GM18909 (cell line): ENCODE measurements around the gene RASGRP4.

Experiments
- ATAC-seq: cut with Tn5 transposase; IDR thresholded peaks from one replicate; pipeline ENCODE4 v1.9.1; 2021; ENCODE audit warnings: mild to moderate bottlenecking; ENCODE audit not compliant: unreplicated experiment, poor library complexity

The RASGRP4 gene

DNA sequence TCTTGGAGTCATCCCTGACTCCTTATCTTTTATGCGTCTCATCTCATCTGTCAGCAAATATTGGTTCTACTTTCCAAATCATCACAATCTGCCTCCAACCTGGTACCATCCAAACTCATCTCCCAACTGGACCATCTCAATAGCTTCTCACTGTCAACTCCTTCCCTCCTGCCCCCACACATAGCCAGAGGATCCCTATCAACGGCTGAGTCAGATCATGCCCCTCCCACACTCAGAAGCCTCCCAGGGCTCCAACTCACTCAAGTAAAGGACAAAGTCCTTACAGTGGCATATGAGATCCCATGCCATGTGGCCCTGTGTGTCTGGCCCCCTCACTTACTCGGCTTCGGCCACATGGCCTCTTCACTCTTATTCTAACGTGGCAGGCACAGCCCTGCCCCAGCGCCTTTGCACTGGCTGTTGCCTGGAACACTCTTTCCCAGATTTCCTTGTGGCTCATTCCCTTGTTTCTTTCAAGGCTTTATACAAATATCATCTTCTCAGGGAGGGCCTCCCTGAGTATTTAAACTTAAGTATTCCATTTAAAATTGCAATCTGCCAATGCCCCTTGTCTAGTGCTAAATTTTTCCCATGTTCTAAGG lies 33.2 kb downstream of the RASGRP4 start:
- ATAC-seq = no peak

DNA sequence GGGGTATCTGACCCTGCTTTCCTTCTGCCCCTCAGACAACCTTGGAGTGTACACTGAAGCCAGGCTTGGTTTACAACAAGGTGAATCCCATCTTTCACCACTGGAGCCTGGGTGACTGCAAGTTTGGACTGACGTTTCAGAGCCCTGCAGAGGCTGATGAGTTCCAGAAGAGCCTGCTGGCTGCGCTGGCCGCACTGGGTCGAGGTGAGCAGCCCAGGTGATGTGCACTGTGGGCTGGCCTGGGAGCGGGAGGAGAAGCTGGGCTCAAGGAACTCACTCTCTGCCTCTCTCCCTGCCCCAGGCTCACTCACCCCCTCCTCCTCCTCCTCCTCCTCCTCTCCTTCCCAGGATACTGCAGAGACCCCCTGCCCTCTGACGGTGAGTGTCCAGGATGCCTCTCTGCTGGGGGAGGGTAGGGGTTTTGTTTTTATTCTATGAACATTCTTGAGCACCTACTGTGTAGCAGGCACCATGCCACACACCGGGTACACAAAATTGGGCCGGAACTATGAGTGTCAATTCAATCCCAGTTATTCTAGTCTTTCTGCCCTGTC lies 34.0 kb downstream of the RASGRP4 start:
- no peak for ATAC-seq

DNA sequence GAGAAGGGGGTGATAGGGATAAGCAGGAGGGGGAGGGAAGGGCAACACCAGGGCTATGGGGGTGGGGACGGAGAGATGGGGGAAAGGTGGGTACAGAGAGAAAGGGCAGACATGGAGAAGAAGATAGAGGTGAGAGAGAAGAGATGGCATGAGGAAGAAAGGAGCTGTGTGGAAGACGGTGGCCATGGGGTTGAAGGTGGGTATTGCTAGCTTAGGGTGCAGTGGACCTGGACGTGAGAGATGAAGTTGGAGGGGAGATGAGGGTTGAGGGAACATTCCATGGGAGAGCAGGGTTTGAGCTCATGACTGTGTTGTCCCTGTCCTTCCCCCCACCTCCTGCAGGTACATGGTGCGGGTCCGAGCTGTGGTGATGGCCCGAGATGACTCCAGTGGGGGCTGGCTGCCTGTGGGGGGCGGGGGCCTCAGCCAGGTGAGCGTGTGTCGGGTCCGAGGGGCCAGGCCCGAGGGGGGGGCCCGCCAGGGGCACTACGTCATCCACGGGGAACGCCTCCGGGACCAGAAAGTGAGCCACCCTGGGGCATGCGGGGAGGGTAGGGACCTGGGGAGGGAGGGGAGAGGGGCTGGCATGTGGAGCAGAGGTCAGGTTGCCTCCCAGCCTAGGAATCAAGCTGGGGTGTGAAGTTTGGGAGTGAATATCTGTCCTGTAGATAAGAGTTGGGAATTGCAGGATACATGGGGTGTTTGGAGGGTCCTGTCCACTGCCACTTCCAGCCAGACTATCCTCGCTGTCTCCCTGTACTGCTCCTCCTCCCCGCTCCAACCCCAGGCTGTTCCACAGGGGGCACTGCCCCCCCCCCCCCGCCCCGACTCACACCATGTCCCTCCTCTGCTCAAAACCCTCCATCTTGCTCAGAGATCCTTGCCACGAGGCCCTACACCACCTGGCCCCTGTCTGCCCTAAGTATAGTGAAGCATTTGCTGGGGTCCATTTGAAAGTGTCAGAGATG lies 35.8 kb downstream of the RASGRP4 start:
- no peak for ATAC-seq

DNA sequence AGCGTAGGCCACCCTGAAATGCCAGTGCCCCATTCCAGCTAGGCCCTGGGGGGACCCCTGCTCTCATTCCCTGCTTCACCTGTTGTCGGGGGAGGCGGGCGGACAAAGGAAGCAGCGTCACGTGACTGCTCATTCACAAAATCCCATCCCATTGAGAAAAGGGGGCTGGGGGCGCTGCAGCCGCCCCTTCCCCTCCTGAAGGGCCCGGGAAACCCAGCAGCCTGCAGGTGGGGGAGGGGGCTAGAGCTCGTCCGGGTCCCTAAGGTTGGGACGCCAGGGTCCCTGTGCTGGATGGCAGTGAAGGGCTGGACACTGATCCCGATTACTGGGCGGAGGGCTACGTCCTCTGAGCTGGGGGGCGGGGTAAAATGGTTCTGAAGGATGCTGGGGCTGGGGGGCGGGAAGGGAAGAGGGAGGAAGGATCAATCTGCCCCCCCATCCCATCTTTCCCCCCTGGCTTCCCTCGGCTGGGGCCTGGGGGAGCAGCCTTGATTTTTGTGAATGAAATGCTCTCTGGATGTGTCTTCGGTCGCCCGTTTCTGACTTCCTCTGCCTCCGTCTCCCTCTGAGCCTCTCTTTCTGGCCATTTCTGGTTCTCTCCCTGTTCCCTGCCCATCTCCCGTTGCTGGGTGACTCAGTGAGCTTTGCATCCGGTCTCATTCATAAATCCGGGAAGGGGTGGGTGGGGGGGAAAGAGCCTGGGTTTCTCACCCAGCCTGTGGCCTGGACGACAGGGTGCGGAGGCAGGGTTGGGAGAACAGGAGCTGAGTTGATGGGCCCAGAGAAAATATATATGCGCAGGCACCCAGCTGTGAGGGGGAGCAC lies 36.7 kb downstream of the RASGRP4 start:
- ATAC-seq = no peak

DNA sequence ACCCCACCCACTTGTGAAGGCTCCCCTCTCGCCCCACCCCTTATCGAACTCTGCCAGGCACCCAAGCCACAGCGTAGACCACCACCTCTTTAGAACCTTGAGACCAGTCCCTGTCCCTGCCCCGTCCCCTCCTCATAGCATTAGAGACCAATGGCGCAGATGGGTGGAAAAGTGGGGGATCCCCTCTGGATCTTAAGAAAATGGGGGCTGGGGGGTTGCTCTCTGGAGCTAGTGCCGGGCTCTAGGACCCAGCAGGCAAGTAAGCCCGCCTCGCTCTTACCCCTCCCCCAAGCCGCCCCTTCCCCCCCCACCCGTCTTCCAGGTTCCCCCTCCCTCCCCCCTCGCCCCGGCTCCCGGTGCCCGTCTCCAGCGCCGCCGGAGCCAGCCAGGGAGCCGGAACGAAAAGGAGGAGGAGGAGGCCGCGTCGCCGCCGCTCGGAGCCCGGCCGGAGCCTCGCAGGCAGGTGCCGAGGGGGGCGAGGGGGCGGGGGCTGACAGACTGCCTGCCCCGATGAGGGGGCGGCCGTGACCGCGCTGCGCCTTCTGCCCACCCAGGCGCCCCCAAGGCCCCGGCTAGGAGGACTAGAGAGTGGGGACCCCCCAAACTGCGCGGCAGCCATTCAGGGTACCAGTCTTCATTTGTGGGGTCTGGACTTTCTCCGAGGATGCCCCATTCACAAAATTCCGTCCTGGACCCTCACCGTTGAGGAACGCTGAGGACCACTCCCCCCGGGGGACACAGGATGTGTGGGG lies 37.5 kb downstream of the RASGRP4 start, which contains the start of gene SPRED3:
SPRED3 (plus strand) TSS at position 349 of the 752 bp plus-strand sequence. CDS start 1,606 bp downstream, outside the sequence.
- no peak for ATAC-seq

DNA sequence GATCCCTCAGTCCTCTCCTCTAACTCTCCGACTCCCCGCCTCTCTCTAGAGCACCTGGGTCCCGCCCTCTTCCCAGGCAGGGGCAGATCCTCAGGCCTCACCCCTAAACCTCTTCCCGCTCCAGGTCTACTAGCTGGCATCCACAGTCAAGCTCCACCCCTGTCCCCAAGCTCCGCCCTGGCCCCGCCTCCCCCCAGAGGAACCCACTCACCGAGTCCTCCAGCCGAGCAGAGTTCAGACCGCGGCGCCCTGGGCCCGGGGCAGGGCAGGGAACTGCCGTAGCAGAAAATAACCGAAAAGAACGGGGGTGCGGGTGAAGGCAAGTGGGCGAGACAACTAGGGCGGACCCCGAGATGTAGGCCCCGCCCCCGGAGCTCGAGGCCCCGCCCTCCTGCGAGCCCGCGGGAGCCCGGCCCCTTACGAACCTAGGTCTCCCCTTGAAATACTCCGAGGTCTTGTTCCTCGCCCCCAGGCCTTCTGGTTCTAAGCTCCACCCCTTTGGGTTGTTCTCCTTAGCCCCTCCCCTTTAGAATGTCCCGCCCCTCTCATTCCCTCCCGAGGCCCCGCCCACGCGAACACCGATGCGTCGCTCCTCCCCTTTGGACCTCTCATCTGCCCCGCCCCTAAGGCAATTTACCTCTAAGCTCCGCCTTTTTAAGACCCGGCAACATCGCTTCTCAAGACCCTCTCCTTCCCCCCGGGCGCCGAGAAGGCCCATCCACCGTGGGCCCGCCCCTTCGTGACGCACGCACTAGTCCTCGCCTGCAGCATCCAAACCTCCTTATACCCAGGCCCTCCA lies 38.3 kb downstream of the RASGRP4 start, which contains the start of gene GGN:
GGN (minus strand) TSS at position 485 of the 799 bp plus-strand sequence. CDS start 773 bp downstream, outside the sequence.
- ATAC-seq = peak; percentile 48

DNA sequence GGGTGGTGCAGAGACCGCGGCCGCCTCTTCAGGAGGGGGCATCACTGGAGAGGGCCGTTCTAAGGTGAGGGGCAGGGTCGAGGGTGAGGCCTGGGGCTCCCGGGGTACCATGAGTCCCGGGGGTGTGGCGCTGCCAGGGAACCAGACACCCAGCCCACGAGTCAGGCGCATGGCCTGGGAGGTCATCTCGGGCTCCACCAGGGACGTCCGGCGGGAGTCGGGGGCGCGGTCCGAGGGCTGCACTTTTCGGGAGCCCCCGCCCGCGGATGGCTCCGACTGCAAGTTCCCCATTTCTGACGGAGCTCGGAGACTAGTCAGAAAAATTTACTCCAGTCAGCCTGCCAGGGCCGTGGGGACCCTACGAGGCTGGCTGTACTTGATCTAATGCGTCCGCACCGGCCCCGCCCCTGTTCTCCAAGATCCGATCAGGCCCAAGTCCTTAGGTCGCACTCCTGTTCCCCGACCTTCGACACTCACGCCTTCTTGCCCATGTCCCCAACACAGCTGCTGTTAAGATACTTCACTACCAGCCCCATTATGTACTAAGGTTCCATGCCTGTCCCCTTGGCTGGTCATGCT lies 39.0 kb downstream of the RASGRP4 start:
- ATAC-seq = peak; percentile 11

DNA sequence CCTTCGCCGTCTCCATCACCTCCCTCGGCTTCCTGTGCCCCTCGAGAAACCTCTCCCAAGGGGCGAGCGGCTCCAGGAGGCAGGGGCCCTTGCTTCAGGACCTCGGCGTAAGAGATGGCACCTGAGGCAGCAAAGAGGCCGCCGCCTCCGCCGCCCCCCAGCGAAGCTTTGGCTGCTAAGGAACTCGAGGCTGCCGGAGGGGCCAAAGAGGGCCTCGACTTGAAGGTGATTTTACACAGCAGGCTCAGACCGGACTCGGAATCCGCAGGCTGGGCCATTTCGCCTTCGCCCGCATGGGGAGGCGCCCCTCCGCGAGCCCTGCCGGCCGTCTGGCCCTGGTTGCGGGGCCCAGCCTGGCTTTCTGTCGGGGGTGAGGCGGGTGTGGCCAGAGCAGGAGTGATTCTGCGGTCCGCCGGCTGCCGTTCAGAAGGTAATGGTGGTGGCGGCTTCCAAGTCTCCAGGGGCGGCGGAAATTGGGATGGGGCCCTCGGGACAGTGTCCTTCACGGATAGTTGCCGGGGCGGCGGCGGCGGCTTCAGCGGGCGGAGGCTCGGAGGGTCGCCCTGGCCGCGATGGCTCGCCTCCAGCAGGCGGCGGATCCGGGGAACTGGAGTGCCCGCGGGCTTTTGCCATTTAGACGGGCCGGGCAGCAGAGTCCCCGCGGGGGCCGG lies 39.6 kb downstream of the RASGRP4 start:
- no peak for ATAC-seq

DNA sequence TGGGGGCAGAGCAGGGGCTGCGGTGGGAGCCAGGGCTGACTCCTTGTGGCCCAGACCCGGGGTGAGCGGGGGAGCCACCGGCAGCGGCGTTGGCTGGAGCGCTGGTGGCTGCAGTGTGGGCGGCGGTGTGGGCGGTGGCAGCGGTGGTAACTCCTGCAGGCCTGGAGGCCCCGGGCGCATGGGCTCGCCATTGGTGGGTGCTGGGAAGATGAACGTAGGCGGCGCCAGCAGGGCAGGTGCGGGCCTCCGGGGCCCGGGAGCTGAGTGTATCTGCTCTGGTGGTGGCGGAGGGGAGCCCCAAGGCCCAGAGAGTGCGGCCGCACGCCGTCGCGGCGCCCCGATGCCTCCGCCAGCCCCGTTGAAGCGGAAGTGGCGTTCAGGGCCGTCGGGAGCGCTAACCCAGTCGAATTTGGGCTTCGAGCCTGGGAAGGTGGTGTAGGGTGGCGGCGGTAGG lies 40.2 kb downstream of the RASGRP4 start:
- no peak for ATAC-seq

DNA sequence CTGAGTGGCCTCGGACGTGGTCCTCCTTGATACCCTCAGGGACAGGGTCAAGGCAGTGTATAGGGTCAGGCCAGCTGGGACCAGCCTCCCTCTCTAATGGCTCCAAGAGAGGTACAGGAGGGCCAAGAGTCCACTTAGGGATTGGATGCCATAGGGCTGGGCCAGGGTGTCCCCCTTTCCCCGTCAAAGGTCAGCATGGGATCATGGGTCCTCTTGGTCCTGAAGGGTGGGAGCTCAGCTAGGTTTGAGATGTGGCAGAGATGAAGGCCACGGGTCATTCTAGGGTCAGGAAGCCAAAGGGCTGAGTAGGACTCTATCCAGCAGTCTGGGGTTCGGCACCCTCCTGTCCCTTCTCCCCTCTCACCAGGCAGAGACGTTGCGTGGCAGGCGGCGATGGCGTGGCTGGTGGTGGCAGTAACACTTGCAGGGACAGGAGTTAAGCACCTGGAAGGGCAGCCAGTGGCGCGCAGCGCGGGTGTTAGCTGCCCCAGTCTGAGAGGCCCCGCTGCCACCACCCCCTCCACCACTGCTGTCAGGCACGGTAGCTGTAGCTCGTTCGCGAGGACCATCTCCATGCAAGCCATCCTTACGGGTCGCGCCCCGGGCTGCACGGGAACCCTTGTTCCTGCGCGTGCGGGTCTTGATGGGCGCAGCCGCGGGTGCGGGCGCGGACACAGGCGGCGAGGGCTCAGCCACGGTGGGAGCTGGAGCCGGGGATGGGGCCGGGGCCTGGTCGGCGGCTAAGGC lies 40.8 kb downstream of the RASGRP4 start:
- ATAC-seq = no peak

DNA sequence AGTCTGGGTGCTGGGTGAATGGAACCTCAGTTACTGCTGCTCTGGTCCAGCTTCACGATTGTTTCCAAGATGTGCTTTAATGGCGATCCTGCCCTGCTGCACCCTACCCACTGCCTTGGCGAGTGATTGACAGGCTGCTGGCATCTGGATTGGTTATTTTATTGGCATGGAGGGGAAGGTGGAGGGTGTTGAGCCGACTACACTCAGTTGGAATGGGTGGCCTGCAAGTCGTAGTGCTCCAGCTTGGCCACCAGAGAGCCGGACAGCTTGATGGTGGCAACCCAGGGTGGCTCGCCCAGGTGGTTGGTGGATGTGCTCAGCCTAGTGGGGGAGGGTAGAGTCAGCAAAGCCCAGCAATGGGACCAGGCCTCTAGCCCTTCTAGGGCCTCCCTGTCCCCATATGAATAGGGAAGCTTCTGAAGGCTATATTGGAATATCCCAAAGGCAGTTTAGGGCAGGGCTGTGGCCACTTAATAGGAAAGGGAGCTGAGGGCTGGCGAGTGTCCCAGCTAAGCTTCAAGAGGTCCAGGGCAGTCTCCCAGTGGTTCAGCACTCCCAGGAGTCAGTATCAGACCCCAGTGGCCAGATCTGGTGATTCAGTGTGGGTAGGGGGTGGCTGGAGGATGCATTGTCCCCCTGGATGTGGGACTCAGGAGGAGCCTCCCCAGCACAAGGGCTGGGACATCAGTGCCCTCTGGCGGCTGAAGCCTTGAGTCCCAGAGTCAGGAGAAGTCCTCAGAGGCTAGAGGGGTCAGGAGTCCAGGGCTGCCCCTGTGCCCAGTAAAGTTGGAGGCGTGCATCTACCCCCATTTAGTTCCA lies 41.6 kb downstream of the RASGRP4 start:
- no peak for ATAC-seq

DNA sequence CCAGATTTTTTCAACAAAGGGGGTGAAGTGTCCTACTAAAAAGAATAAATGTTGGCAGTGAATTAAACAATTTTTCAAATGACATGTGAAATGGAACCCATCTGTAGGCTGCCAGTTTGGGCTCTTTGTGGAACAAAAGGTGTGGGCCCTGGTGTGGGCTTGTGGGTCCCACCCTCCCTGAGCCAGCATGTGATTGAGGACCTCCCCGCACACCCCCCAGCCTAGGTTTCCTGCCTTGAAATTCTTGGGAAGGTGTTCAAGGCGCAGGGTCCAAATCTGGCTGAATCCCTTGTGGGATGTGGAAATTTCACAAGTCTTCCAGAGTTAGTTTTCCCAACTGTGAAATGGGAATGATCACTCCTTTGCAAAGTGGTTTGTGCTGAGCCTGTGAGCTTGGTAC lies 42.3 kb downstream of the RASGRP4 start:
- ATAC-seq = no peak

DNA sequence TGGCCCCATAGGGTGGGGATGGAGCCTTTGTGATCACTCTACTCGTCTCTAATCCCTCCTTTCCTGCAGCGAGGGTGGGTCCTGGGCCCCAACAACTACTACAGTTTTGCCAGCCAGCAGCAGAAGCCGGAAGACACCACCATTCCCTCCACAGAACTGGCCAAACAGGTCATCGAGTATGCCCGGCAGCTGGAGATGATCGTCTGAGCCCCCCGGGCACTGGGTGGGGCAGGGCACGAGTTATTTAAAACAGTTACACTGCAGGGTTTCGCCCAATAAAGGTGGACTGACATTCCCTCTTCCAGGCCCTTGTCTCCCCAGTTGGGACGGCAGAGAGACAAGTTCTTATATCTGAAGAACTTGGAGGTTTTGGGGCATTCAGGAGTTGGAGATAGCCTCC lies 42.8 kb downstream of the RASGRP4 start:
- ATAC-seq = no peak

DNA sequence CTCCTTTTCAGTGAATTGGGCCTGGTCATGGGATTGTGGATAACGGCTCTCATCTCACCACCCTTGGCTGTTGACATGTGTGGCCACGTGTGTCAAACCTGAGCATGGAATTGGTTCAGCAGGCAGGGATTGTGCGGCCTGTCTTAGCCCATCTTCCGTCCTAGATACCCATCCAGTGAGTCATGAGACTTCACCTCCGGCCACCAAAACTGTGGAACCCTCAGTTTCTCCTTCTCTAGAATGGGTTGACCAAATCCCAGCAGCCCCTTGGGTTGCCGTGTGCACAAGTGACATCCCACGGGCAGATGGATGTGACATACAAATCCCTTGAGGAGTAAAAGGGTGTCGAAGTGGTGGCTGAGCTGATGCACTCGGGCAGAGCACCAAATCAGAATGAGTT lies 44.9 kb downstream of the RASGRP4 start:
- no peak for ATAC-seq

DNA sequence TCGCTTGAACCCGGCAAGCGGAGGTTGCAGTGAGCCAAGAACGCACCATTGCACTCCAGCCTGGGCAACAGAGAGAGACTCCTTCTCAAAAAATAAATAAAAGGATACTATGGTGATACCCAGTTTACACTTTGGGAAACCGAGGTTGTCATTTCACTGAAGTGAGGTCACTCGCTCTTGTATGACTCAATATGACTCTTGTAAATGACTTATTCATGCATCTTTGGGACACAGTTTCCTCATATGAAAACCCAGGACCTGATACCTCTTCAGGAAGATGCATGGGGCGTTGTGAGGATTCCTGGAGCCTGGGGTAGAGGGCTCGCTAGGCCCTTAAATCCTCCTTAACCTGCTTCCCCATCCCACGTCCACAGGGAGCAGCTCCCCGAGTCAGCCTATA lies 47.2 kb downstream of the RASGRP4 start:
- no peak for ATAC-seq

DNA sequence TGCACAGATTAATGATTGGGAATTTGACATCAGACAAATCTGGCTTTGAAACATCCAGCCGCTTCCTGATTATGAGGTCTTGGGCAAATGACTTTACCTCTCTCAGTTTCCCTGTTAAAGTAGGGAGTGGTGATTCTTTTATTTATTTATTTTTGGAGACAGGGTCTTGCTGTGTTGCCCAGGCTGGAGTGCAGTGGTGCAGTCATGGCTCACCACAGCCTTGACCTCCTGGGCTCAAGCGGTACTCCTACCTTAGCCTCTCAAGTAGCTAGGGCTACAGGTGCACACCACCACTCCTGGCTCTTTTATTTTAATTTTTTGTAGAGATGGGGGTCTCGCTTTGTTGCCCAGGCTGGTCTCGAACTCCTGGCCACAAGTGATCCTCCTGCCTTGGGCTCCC lies 49.0 kb downstream of the RASGRP4 start:
- ATAC-seq = no peak
